Stimulated activated naive CD8-positive, alpha-beta T cell treated with anti-CD3 and anti-CD28 coated beads, Interleukin-15, Interleukin-2, amounts not matched to agents 100 U/mL and 50 U/mL, for 24 hours (primary cell): Measurements from ENCODE around the gene BCL2L13.
"Not testable (repeated sequence)": the region's sequence is repeated elsewhere in the genome, so short reads cannot be mapped to it uniquely, and the experiment has no call there.

ENCODE experiments used
- ATAC-seq: fragments of 150-1000 bp; cut with Tn5 transposase; one replicate; pipeline ENCODE4 v1.10.0; 2021
- DNase-seq: peaks from one replicate; pipeline ENCODE4 v3.0.0; 2021

Gene BCL2L13

DNA sequence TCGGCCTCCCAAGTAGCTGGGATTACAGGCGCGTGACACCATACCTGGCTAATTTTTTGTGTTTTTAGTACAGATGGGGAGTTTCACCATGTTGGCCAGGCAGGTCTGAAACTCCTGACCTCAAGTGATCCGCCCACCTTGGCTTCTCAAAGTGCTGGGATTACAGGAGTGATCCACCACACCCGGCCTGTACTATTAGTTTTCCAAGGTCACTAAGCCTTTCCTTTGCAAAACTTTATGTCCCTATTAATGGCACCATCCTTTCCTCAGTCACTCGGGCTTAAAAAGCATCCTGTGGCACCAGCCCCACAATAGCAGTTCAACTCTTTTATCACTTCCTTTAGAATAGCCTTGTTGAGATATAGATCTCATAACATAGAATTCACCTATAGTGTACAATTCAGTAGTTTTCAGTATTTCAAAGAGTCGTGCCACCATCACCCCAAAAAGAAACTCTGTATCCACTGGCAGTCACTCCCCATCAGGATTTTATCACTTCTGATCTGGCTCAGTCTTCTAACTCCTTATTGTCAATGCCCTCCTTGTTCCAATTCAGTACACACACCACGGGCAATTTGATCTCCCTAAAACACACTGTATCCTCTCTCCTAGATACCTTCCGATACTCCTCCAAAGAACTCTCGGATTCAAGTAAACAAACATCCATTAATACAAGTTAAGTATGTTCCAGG is 921 bp upstream of the BCL2L13 start:
- DNase-seq (no peak), ATAC-seq (no peak)

DNA sequence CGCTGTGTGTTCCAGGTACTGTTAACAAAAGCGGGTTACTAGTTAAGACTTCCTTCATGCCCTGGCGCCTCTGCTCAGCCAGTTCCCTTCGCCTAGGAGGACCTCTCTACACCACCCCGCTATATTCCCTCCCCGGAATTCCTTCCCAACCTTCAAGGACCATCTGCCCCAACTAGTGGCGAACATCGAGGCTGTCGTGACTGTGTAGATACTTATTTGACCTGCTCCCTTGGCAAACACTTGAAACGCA is 450 bp upstream of the BCL2L13 start:
- DNase-seq = no peak
- ATAC-seq = no peak

DNA sequence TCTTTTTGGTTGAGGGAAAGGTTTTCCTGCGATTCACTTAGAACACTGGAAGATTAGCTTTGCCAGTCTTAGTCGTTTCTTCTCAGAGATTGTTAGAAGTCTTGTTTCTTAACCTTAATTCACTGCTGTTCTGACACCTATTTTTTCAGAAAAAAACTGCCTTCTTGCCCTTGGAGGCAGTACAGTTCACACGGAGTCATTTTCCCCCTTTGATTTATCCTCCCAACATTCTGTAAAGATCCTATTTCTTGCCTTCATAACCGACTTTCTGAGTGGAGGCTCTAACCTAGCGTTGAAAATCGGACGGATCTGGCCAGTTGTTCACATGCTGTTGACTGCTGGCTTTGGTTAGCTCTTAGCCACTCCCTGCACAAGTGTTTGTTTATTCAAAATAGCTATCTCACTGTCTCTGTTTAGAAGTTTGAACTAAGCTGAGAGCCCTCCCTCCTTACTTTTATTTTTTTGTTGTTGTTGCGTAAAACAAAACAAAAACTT is 737 bp downstream of the BCL2L13 start:
- DNase-seq (peak; percentile 13), ATAC-seq (no peak)

DNA sequence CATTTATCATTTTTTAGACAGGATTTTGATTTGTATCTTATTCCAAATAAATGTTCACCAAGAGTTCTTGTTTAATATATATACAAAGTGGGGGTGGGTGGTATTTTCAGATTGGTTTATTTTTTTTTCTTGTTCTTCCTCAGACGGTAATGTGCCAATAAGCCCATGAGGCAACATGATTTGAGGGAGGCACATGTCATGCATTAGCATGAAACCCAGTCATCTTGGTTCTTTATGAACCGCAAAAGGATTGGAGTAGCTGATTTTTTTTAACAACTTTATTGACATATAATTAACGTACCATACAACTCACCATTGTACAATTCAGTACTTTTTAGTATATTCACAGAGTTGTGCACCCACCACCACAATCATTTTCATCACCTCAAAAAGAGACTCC is 2.7 kb downstream of the BCL2L13 start:
- DNase-seq = no peak
- no peak for ATAC-seq

DNA sequence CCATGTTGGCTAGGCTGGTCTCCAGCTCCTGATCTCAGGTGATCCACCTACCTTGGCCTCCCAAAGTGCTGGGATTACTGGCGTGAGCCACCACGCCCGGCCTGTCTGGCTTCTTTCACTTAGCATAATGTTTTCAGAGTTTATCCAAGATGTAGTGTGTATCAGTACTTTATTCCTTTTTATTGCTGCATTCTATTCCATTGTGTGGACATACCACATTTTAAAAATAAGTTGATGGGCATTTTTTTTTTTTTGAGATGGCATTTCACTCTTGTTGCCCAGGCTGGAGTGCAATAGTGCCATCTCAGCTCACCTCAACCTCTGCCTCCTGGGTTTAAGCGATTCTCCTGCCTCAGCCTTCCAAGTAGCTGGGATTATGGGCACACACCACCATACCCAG is 3.8 kb downstream of the BCL2L13 start:
- ATAC-seq, DNase-seq: not testable (repeated sequence)

DNA sequence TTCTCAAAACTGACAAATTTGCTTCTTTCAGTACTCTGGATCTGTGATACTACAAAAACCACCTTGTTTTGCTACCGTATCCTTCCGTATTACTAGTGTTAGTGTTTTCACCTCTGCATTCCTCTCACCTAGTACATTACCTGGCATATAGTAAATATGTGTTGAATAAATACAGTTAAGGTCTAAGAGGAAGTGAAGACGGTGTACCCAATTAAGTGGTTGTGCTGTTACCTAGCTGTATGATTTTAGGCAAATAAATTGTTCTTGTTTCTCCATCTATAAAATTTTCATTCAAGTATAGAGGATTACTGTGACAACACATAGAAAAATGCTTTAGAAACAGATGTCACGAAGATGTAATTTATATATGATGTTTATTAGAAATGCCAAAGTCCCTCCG is 8.9 kb downstream of the BCL2L13 start:
- DNase-seq (no peak), ATAC-seq (no peak)

DNA sequence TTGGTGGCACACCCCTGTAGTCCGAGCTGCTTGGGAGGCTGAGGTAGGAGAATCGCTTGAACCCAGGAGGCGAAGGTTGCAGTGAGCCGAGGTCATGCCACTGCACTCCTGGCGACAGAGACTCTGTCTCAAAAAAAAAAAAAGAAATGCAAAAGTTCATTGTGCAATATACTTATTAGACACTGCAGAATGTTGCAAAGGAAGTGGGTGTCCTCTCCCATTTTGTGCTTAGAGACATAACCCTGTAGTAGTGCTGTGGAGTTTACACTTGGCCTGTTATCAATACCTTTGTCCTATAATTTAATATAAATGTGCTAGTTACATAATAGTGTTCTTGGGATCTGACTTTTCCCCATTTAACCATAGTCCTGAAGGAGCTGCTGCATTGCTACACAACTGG is 9.4 kb downstream of the BCL2L13 start:
- ATAC-seq = no peak
- DNase-seq = no peak

DNA sequence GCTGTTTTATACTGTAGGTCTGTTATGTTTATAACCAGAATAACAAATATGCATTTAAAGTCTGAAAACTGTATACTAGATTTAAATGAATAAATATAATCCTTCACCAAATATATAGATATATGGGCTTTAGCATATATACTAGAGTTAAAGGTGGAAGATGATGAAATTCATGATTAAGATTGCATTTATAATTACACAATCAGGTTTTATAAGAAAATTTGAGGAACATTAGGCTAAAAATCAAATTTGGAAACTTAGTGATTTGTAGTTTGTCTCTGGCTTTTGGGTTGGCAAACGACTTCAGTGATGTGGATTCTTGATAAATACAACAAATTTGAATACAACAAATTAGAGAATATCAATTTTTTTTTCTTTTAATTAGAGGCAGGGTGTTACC is 10.0 kb downstream of the BCL2L13 start:
- ATAC-seq = no peak
- DNase-seq = no peak

DNA sequence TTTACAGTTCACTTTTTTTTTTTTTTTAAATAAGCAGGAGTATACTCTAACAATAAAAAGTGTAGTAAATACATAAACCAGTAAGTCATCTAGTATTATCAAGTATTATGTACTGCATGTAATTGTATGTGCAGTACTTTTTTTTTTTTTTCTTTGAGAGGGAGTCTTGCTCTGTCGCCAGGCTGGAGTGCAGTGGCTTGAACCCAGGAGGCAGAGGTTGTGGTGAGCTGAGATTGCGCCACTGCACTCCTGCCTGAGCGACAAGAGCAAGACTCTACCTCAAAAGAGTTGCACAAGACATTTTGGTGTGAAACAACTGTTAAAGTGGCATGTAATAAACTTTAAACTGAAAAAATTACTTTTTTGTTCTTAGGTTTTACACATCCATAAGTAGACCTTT is 16.7 kb downstream of the BCL2L13 start:
- DNase-seq (no peak), ATAC-seq (no peak)

DNA sequence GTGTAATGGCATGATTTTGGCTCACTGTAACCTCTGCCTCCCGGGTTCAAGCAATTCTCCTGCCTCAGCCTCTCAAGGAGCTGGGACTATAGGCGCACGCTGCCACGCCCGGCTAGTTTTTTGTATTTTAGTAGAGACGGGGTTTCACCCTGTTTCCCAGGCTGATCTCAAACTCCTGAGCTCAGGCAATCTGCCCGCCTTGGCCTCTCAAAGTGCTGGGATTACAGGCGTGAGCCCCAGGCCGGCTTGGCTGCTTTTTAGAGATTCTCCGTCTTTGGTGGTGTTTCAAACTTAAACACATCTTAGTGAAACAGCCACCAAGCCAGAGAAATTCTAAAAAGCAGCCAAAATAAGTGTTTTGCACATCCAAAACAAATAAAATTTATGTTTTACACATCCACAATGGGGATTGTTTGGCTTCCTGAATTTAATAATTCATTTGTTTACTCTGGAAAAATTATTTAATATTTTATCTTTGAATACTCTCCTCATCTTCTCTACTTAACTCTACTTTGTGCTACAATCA is 18.4 kb downstream of the BCL2L13 start:
- ATAC-seq (no peak), DNase-seq (no peak)

DNA sequence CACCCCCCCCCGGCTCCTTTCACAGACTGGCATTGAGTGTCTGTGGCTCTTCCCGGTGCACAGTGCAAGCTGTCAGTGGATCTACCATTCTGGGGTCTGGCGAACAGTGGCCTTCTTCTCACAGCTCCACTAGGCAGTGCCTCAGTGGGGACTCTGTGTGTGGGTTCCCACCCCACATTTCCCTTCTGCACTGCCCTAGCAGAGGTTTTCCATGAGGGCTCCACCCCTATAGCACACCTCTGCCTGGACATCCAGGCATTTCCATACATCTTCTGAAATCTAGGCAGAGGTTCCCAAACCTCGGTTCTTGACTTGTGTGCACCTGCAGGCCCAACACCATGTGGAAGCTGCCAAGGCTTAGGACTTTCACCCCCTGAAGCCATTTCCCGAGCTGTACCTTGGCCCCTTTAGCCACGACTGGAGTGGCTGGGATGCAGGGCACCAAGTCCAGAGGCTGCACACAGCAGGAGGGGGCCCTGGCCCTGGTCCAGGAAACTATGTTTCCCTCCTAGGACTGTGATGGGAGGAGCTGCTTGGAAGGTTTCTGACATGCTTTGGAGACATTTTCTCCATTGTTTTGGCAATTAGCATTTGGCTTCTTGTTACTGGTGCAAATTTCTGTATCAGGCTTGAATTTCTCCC is 26.0 kb downstream of the BCL2L13 start:
- DNase-seq = no peak
- no peak for ATAC-seq

DNA sequence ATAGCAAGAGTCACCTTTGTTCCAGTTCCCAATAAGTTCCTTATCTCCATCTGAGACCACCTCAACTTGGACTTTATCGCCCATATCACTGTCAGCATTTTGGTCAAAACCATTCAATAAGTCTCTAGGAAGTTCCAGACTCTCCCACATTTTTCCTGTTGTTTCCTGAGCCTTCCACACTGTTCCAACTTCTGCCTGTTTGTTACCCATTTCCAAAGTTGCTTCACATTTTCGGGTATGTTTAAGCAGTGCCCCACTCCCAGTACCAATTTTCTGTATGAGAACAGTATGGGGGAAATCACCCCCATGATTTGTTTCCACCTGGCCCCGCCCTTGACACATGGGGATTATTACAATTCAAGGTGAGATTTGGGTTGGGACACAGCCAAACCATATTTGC is 26.7 kb downstream of the BCL2L13 start:
- ATAC-seq = no peak
- DNase-seq = no peak

DNA sequence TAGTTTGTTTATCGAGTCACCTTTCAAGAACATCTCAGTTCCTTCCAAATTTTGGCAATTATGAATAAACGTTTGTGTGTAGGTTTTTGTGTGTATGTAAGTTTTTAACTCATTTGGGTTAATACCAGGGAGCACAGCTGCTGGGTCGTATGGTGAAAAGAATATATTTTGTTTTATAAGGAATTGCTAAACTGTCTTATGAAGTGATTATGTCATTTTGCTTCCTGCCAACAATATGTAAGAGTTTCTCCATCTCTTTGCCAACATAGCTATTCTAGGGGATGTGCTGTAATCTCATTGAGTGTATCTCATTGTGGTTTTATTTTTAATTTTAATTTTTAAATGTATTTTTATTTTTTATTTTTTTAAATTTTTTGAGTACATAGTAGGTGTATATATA is 27.3 kb downstream of the BCL2L13 start:
- ATAC-seq (no peak), DNase-seq (no peak)

DNA sequence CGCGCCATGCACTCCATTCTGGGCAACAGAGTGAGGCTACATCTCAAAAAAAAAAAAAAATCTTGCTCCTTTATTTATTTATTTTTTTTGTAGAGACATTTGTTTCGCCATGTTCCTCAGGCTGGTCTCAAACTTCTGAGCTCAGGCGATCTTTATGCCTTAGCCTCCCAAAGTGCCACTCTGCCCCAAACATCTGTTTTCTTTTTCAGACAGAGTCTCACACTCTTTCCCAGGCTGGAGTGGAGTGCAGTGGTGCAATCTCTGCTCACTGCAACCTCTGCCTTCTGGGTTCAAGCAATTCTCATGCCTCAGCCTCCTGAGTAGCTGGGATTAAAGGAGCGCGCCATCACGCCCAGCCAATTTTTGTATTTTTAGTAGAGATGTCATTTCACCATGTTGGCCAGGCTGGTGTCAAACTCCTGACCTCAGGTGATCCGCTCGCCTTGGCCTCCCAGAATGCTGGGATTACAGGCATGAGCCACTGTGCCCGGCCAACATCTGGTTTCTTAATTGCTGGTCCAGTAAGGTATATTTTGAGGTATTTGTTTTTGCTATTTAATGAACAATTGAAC is 33.0 kb downstream of the BCL2L13 start:
- ATAC-seq, DNase-seq: not testable (repeated sequence)

DNA sequence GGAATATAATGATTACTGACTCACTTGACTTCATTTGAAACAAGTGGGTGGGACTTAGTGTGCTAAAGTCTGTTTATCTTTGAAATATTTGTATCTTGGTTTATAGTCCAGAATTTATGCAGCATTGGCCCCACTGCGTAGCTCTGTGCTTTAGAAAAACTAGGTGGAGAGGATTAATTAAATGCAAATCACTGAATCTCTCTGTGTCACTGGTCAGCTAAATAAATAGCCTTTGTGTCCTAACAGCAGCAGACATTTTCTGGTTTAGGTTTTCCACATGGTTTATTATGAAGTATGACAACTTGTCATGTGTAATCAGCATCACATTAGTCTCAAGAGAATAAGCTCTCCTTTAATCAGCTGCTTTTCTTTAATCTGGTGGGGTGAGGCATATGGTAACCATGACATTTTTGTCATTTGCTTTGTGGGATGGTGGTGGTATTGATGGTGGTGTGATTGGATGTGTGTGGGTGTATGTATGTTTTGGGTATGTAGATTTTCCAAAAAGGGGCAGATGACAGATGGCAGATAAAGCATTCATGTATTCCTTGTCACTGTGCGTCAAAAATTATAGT is 33.9 kb downstream of the BCL2L13 start:
- ATAC-seq = peak; percentile 85
- peak; percentile 11 for DNase-seq

DNA sequence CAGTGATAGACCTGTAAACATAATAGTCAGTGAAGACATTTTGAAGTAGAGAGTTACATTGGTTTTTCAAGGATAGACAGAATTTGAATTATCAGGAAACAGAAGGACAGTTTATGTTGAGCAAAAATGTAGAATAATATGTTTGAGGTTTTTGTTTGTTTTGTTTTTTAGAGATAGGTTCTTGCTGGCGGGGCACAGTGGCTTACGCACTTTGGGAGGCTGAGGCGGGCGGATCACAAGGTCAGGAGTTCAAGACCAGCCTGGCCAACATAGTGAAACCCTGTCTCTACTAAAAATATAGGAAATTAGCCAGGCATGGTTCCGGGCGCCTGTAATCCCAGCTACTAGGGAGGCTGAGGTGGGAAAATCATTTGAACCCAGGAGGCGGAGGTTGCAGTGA is 35.6 kb downstream of the BCL2L13 start:
- DNase-seq (no peak), ATAC-seq (no peak)

DNA sequence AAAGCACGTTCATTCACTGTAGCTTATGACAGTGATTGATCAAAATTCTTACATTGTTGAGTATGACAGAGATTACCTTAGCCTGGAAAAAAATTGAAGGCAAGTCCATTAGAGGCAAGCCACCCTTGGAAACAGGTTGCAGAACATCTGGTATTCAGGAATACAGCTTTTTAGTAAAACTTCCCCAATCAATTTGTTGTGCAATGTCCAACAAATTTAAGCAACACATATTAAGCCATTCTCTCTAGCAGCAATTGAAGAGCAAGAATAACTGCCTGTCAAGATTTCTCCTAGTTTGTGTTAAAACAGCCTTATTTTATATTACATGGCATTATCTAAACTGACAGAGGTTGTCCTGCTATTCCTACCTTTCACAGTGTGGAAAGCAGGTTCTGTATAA is 37.0 kb downstream of the BCL2L13 start:
- DNase-seq (no peak), ATAC-seq (no peak)

DNA sequence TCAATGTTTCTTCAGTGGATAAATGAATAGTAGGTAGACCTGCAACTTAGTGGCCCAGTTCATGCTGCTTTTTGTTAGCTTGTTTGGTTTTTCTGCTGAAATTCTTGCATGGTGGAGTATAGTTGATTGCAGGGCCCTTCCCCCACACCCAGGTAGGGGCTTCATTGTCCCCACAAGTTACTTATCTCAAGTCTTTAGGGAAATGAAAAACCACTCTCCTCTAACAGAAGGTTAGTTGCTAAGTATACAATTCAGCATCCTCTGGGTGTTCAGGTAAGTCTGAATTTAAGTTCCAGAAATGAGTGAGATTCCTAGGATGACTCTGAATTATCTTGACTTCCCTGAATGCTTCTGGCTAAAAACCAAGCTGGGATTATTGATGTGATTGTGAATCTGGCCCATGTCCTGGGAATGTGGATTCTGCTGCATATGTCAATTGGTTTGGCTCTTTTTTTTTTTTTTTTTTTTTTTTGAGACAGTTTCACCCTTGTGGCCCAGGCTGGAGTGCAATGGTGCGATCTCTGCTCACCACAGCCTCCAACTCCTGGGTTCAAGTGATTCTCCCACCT is 40.3 kb downstream of the BCL2L13 start:
- ATAC-seq = no peak
- no peak for DNase-seq

DNA sequence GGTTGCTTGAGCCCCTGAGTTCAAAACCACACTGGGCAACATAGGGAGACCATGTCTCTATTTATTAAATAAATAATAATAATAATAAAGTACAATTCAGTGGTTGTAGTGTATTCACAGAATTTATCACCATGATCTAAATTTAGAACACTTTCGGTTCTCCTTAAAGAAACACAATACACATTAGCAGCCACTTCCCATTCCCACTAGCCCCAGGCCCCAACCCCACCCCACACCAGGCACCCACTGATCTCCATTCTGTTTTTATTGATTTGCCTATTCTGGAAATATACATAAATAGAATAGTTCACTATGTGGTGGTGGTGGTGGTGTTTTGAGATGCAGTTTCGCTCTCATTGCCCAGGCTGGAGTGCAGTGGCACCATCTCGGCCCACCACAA is 45.7 kb downstream of the BCL2L13 start:
- no peak for ATAC-seq
- no peak for DNase-seq

DNA sequence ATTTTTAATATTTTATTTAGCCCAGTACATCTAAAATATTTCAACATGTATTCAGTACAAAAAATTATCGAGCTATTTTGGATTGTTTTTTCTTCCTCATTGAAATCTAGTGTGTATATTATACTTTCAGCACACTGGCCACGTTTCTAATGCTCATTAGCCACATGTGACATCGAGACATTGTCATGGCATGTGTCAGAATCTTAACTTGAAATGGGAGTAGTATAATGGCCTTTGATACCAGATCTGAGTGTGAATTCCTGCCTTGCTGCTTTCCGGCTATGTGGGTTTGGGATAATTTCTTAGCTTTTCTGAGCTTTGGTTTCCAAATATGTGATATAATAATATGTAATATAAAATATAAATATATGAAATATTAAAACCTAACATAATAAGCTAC is 54.3 kb downstream of the BCL2L13 start:
- DNase-seq (no peak), ATAC-seq (no peak)

DNA sequence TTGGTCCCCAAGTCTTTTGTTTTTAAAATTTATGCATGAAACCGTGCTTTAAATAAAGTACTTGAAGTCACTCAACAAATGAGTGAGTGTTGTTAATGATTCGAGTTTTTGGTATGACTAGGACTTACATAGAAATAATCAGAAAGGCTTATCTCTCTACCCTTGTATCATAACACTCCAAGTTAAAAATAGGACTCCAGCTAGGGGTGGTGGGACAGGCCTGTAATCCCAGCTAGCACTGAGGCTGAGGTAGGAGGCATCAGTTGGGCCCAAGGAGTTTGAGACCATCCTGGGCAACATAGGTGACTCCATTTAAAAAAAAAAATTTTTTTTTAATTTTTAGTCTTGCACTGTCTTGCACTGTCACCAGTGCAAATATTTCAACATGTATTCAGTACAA is 55.6 kb downstream of the BCL2L13 start:
- no peak for DNase-seq
- no peak for ATAC-seq

DNA sequence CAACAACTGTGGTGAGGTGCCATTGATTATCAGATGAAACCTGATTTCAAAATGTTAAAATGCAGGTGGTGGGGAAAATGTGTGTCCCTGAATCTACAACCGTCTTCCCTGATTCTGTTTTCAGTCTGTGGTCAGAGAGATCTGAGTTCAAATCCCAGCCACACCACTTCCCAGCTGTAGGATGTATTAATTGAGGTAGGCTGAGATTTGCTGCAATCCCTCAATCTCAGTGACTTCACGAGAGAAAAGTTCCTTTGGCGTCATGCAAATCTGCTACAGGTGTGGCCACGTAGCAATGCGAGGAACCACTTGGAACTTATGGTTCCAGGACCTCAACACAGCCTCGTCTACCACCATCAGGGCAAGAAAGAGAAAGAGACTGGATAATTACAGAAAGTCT is 56.2 kb downstream of the BCL2L13 start:
- no peak for DNase-seq
- ATAC-seq = no peak

DNA sequence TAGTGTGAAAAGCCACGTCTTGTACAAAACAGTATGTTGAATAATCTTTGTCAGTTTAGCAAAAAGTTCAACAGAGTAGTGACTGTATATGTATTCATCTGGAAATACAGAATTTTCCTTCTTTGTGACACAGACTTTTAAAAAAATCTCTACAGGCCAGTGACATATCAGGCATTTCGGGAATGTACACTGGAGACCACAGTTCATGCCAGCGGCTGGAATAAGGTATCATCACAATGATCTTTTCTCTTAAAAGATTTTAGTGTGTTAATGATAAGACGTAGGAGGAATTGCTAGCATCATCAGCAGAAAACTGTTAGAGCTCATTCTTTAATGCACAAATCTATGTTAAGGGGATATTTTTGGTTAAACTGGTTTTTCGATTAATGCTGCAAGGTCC is 57.4 kb downstream of the BCL2L13 start:
- DNase-seq (no peak), ATAC-seq (no peak)
